Esophagus muscularis mucosa (tissue), 4 donors: ENCODE measurements around the gene OR7A5. TPM values are rescaled to one million over a fixed set of nuclear protein-coding genes. Genes with fewer than 3 reads are reported as not detected.

ENCODE experiments used
- DNase-seq: peaks from one replicate; pipeline ENCODE4 v3.0.0-alpha.2; 2017; ENCODE audit errors: extremely low spot score
- H3K27ac ChIP-seq, 4 donors: fragments of 200-600 bp; sonication (generic); replicated peaks in 1 of 4; 1 replicate in 3 of 4; 2 replicates in 1 of 4; pipeline ENCODE4 v1.5.1; 2016 to 2019; ENCODE audit warnings: mild to moderate bottlenecking in 1 of 4
- H3K27me3 ChIP-seq, 4 donors: fragments of 200-600 bp; sonication (generic); one replicate each; pipeline versions ENCODE4 v1.5.1 to v1.6.0; 2016 to 2019
- H3K36me3 ChIP-seq, 4 donors: fragments of 200-600 bp; sonication (generic); one replicate each; pipeline ENCODE4 v1.5.1; 2016 to 2019
- H3K4me1 ChIP-seq, 4 donors: fragments of 200-600 bp; sonication (generic); one replicate each; pipeline ENCODE4 v1.5.1; 2016 to 2019
- H3K4me3 ChIP-seq, 4 donors: fragments of 200-600 bp; sonication (generic); 1 replicate in 2 of 4; 2 replicates in 2 of 4; pipeline ENCODE4 v1.5.1; 2016 to 2019; ENCODE audit warnings: mild to moderate bottlenecking in 4 of 4, moderate library complexity in 1 of 4
- H3K9me3 ChIP-seq, 4 donors: fragments of 200-600 bp; sonication (generic); 1 replicate in 3 of 4; 2 replicates in 1 of 4; pipeline ENCODE4 v1.5.1; 2016 to 2019
- CTCF ChIP-seq, 3 experiments: fragments of 200-600 bp in 2 of 3; fragments of 450-650 bp in 1 of 3; sonication (generic) in 2 of 3; IDR thresholded peaks; one replicate each; pipeline ENCODE4 v1.5.1; 2017 to 2019; ENCODE audit warnings: antibody characterized with exemption in 3 of 3, mild to moderate bottlenecking in 2 of 3, moderate library complexity in 1 of 3
- EP300 ChIP-seq: sonication (generic); formaldehyde crosslinking; IDR thresholded peaks from one replicate; pipeline ENCODE4 v1.6.1; 2017; ENCODE audit warnings: antibody characterized with exemption
- POLR2A ChIP-seq: fragments of 450-650 bp; IDR thresholded peaks from one replicate; pipeline ENCODE4 v1.6.1; 2017; ENCODE audit warnings: antibody characterized with exemption, moderate library complexity, mild to moderate bottlenecking, low read depth
- POLR2AphosphoS5 ChIP-seq, 2 donors: sonication (generic); formaldehyde crosslinking; IDR thresholded peaks; one replicate each; pipeline ENCODE4 v1.6.1; 2017; ENCODE audit warnings: antibody characterized with exemption in 2 of 2
- WGBS: methylation state at CpG from one replicate; pipeline ENCODE4 v1.1.5; 2018; 5-methylcytosine and 5-hydroxymethylcytosine counted together
- intact Hi-C: fragments of 100-400 bp; cut with DNase I; formaldehyde crosslinking; loops from one replicate; pipeline ENCODE4 v1.15.1; 2023
- total RNA-seq, 4 donors: library from RNA; depleted of rRNA; stranded (reverse); fragments of >200 nt; gene quantifications; one replicate each; pipeline versions ENCODE4 v1.1.0 to v1.2.1, GENCODE V29; 2016

Gene OR7A5
- total RNA-seq, 4 donors from 2014 or later = 0.52 TPM; not detected in 3

- DNase-seq = no peak
- no peaks in the 10 kb centered on the region for H3K36me3 ChIP-seq
- H3K9me3 ChIP-seq = peaks cover 0 to 10% (median 0%) of the 10 kb centered on the region in 4 donors
- H3K4me3 ChIP-seq = no peak overlapping the region
- no peak overlapping the region for H3K27ac ChIP-seq
- intact Hi-C loops = no loop called here
- TF ChIP-seq CTCF (IDR thresholded peaks at IDR 0.05) = no peak
- no peak for TF ChIP-seq EP300
- WGBS = 36% methylated on average over 6 of the region's 6 CpGs
- peaks cover 0 to 27% (median 0%) of the 10 kb centered on the region in 4 donors for H3K27me3 ChIP-seq
- H3K4me1 ChIP-seq = no peaks in the 10 kb centered on the region
Measured at GRCh38 chr19:14843578-14843977, 8.6 kb upstream of the OR7A5 start.

- TF ChIP-seq CTCF (IDR thresholded peaks at IDR 0.05) (no peak), POLR2AphosphoS5 (IDR thresholded peaks at IDR 0.05) (no peak), EP300 (no peak), POLR2A (no peak)
- intact Hi-C loops = no loop called here
- Histone ChIP-seq H3K36me3 (no peaks in the 10 kb centered on the region), H3K4me3 (no peak overlapping the region), H3K9me3 (peaks cover 0 to 10% (median 0%) of the 10 kb centered on the region in 4 donors), H3K27me3 (peaks cover 0 to 27% (median 0%) of the 10 kb centered on the region in 4 donors), H3K27ac (no peak overlapping the region), H3K4me1 (no peaks in the 10 kb centered on the region)
- DNase-seq = no peak
- 22% methylated on average over 2 of the region's 2 CpGs for WGBS
Measured at GRCh38 chr19:14843169-14843568, 8.2 kb upstream of the OR7A5 start.

GRCh38 chr19:14840206-14840605 lies 5.2 kb upstream of the OR7A5 start:
- 36% methylated on average over 1 of the region's 1 CpG for WGBS
- Histone ChIP-seq H3K4me3 (no peak overlapping the region), H3K27me3 (peaks cover 0 to 18% (median 0%) of the 10 kb centered on the region in 4 donors), H3K4me1 (no peaks in the 10 kb centered on the region), H3K36me3 (no peaks in the 10 kb centered on the region), H3K9me3 (peaks cover 0 to 10% (median 0%) of the 10 kb centered on the region in 4 donors), H3K27ac (no peak overlapping the region)
- intact Hi-C loops = no loop called here
- no peak for TF ChIP-seq POLR2A
- DNase-seq = no peak

- H3K9me3 ChIP-seq = peaks cover 0 to 10% (median 0%) of the 10 kb centered on the region in 4 donors
- H3K27me3 ChIP-seq = peaks cover 0 to 13% (median 0%) of the 10 kb centered on the region in 4 donors
- 82% methylated on average over 4 of the region's 4 CpGs for WGBS
- intact Hi-C loops = no loop called here
- DNase-seq = no peak
- no peaks in the 10 kb centered on the region for H3K4me1 ChIP-seq
- no peak overlapping the region for H3K27ac ChIP-seq
- H3K4me3 ChIP-seq = no peak overlapping the region
- no peaks in the 10 kb centered on the region for H3K36me3 ChIP-seq
- no peak for TF ChIP-seq EP300
Measured at GRCh38 chr19:14837391-14837790, 2.4 kb upstream of the OR7A5 start.

GRCh38 chr19:14830702-14831101 lies 4.3 kb downstream of the OR7A5 start:
- H3K36me3 ChIP-seq = no peaks in the 10 kb centered on the region
- H3K27me3 ChIP-seq = peaks cover 0 to 16% (median 0%) of the 10 kb centered on the region in 4 donors
- no peak overlapping the region for H3K27ac ChIP-seq
- peaks cover 0 to 2% (median 0%) of the 10 kb centered on the region in 4 donors for H3K9me3 ChIP-seq
- TF ChIP-seq CTCF (IDR thresholded peaks at IDR 0.05) (no peak), EP300 (no peak), POLR2AphosphoS5 (IDR thresholded peaks at IDR 0.05) (no peak), POLR2A (no peak)
- H3K4me3 ChIP-seq = no peak overlapping the region
- no peaks in the 10 kb centered on the region for H3K4me1 ChIP-seq
- 69% methylated on average over 4 of the region's 4 CpGs for WGBS
- intact Hi-C loops = no loop called here
- no peak for DNase-seq

- Histone ChIP-seq H3K4me1 (no peaks in the 10 kb centered on the region), H3K27me3 (peaks cover 0 to 33% (median 0%) of the 10 kb centered on the region in 4 donors), H3K27ac (no peak overlapping the region), H3K4me3 (no peak overlapping the region), H3K36me3 (no peaks in the 10 kb centered on the region), H3K9me3 (peaks cover 0 to 6% (median 2%) of the 10 kb centered on the region in 4 donors)
- WGBS = 89% methylated on average over 2 of the region's 2 CpGs
- intact Hi-C loops = no loop called here
- TF ChIP-seq POLR2A (no peak), POLR2AphosphoS5 (IDR thresholded peaks at IDR 0.05) (no peak), CTCF (IDR thresholded peaks at IDR 0.05) (no peak), EP300 (no peak)
- no peak for DNase-seq
Measured at GRCh38 chr19:14826006-14826405, 9.0 kb downstream of the OR7A5 start.
